ENCODE measurements around the gene SLF2. TPM values are rescaled to one million over a fixed set of nuclear protein-coding genes. Genes with fewer than 3 reads are reported as not detected.

Gene SLF2
- total RNA-seq, 2 experiments from 2014 or later: 52.1 to 58.2 TPM

- intact Hi-C loops (cut with micrococcal nuclease; ENCODE audit: unreplicated experiment): loop anchor here (2.0 to 10.0 kb wide), 5 partner anchors 138 to 575 kb away; partner anchors contain the start of gene PKD2L1
Observed at GRCh38 chr10:100879741-100880360, 32.9 kb upstream of the SLF2 start.

GRCh38 chr10:100881556-100882213 lies 31.1 kb upstream of the SLF2 start:
- H3K79me2 ChIP-seq (ENCODE audit: insufficient read depth, low read depth, low read length): no peaks in the 10 kb centered on the region
- no peak overlapping the region for H3K4me3 ChIP-seq (ENCODE audit: low read depth, low read length, poor library complexity, severe bottlenecking)
- H3K4me1 ChIP-seq (ENCODE audit: insufficient read depth, low read length, poor library complexity, severe bottlenecking): peaks cover 22% of the 10 kb centered on the region
- H3K9me3 ChIP-seq (ENCODE audit: low read length): no peaks in the 10 kb centered on the region
- H3K4me2 ChIP-seq (ENCODE audit: low read length): no peak overlapping the region
- no peak for DNase-seq (ENCODE audit: low spot score)
- H2AFZ ChIP-seq (ENCODE audit: low read length): no peak overlapping the region
- ChIA-PET CTCF (ENCODE audit: unreplicated experiment) (interaction anchor here (0.5 kb wide), 1 partner anchor 105 kb away, joined by 5 read pairs; no protein-coding TSS in a partner anchor), POLR2A (interaction anchor here (0.6 kb wide), 1 partner anchor 17 kb away, joined by 5 read pairs; no protein-coding TSS in a partner anchor)
- intact Hi-C loops (cut with micrococcal nuclease; ENCODE audit: unreplicated experiment): no loop called here
- no peaks in the 10 kb centered on the region for H4K20me1 ChIP-seq (ENCODE audit: insufficient read depth, low read length)
- no peak for TF ChIP-seq CTCF (conservative IDR thresholded peaks at IDR 0.05; ENCODE audit: low read length)
- no peak for TF ChIP-seq EZH2phosphoT487 (IDR thresholded peaks at IDR 0.05; ENCODE audit: borderline replicate concordance, low read depth, low read length)
- H3K27ac ChIP-seq (ENCODE audit: low read depth, low read length, poor library complexity, severe bottlenecking): no peak overlapping the region
- no peaks in the 10 kb centered on the region for H3K9me2 ChIP-seq (ENCODE audit: insufficient read depth, low read length)
- BruUV-seq (replicated peaks): no TSS peak
- H3K36me3 ChIP-seq (ENCODE audit: insufficient read depth, low read length): no peaks in the 10 kb centered on the region

More at GRCh38 chr10:100879741-100880360, 32.9 kb upstream of the SLF2 start:
- no peaks in the 10 kb centered on the region for H3K36me3 ChIP-seq (ENCODE audit: insufficient read depth, low read length)
- DNase-seq (ENCODE audit: low spot score): no peak
- no peak overlapping the region for H3K27ac ChIP-seq (ENCODE audit: low read depth, low read length, poor library complexity, severe bottlenecking)
- no peak overlapping the region for H3K4me2 ChIP-seq (ENCODE audit: low read length)
- H2AFZ ChIP-seq (ENCODE audit: low read length): no peak overlapping the region
- BruUV-seq (replicated peaks): no TSS peak
- H4K20me1 ChIP-seq (ENCODE audit: insufficient read depth, low read length): no peaks in the 10 kb centered on the region
- H3K9me3 ChIP-seq (ENCODE audit: low read length): no peaks in the 10 kb centered on the region
- ChIA-PET CTCF (ENCODE audit: unreplicated experiment) (no interaction called here), POLR2A (interaction anchor here (1.0 kb wide), 1 partner anchor 9 kb away, joined by 3 read pairs; no protein-coding TSS in a partner anchor)
- H3K4me1 ChIP-seq (ENCODE audit: insufficient read depth, low read length, poor library complexity, severe bottlenecking): peaks cover 35% of the 10 kb centered on the region
- TF ChIP-seq EZH2phosphoT487 (IDR thresholded peaks at IDR 0.05; ENCODE audit: borderline replicate concordance, low read depth, low read length) (no peak), CTCF (conservative IDR thresholded peaks at IDR 0.05; ENCODE audit: low read length) (no peak)
- H3K4me3 ChIP-seq (ENCODE audit: low read depth, low read length, poor library complexity, severe bottlenecking): no peak overlapping the region
- no peaks in the 10 kb centered on the region for H3K79me2 ChIP-seq (ENCODE audit: insufficient read depth, low read depth, low read length)
- no peaks in the 10 kb centered on the region for H3K9me2 ChIP-seq (ENCODE audit: insufficient read depth, low read length)

GRCh38 chr10:100882252-100882651 lies 30.5 kb upstream of the SLF2 start:
- no peaks in the 10 kb centered on the region for H3K36me3 ChIP-seq (ENCODE audit: insufficient read depth, low read length)
- ChIA-PET POLR2A (interaction anchor here (0.6 kb wide), 1 partner anchor 17 kb away, joined by 5 read pairs; no protein-coding TSS in a partner anchor), CTCF (ENCODE audit: unreplicated experiment) (no interaction called here)
- no peak overlapping the region for H3K4me2 ChIP-seq (ENCODE audit: low read length)
- BruUV-seq (replicated peaks): no TSS peak
- no peak overlapping the region for H2AFZ ChIP-seq (ENCODE audit: low read length)
- intact Hi-C loops (cut with micrococcal nuclease; ENCODE audit: unreplicated experiment): no loop called here
- H3K27ac ChIP-seq (ENCODE audit: low read depth, low read length, poor library complexity, severe bottlenecking): no peak overlapping the region
- no peak for DNase-seq (ENCODE audit: low spot score)
- H4K20me1 ChIP-seq (ENCODE audit: insufficient read depth, low read length): no peaks in the 10 kb centered on the region
- no peak overlapping the region for H3K4me3 ChIP-seq (ENCODE audit: low read depth, low read length, poor library complexity, severe bottlenecking)
- H3K9me2 ChIP-seq (ENCODE audit: insufficient read depth, low read length): no peaks in the 10 kb centered on the region
- H3K9me3 ChIP-seq (ENCODE audit: low read length): no peaks in the 10 kb centered on the region
- H3K4me1 ChIP-seq (ENCODE audit: insufficient read depth, low read length, poor library complexity, severe bottlenecking): peaks cover 17% of the 10 kb centered on the region
- TF ChIP-seq EZH2phosphoT487 (IDR thresholded peaks at IDR 0.05; ENCODE audit: borderline replicate concordance, low read depth, low read length) (no peak), CTCF (conservative IDR thresholded peaks at IDR 0.05; ENCODE audit: low read length) (no peak)
- H3K79me2 ChIP-seq (ENCODE audit: insufficient read depth, low read depth, low read length): no peaks in the 10 kb centered on the region
